UCSD-AML1 (cell line): ENCODE measurements around the gene ANKS3.

Experiments
- DNase-seq: peaks from one replicate; lab custom pipeline; 2025; ENCODE audit not compliant: unreplicated experiment; lab: John Stamatoyannopoulos, UW

Gene ANKS3

GRCh38 chr16:4696905-4697847, 36.9 kb downstream of the ANKS3 start:
- DNase-seq, result no peak

- no peak for DNase-seq
Measured at GRCh38 chr16:4696172-4696904, 37.7 kb downstream of the ANKS3 start.

GRCh38 chr16:4695473-4696171, 38.4 kb downstream of the ANKS3 start:
- no peak for DNase-seq

DNA sequence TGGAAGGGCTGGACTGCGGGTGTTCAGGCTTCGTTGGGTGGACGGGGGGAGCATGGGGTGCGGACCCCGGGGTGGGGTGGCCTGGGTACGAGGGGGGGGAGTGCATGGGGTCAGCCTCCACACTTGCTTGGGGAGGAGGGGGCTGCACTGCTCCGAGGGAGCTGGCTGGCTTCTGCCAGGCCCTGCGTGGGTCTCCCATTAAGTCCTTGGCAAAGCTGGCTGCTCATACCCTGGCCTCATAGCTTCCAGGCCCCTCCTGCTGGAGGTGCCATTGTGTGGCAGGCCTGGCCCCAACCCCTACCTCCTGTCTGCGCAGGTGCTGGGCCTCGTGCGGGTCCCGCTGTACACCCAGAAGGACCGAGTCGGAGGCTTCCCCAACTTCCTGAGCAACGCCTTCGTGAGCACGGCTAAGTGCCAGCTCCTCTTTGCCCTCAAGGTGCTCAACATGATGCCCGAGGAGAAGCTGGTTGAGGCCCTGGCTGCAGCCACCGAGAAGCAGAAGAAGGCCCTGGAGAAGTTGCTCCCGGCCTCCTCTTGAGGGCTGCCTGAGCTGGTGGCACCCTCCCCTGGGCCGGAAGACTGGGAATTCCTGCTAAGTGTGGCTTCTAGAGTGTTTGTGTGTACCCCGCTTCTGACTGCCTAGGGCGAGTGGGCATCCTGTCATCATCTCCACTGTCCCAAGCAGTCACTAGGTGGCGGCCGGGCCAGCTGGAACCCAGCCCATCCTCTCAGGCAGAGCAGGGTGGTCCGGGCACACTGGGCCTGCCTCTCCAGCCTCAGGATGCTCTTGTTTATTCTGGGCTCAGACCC, 39.2 kb downstream of the ANKS3 start:
- no peak for DNase-seq

DNA sequence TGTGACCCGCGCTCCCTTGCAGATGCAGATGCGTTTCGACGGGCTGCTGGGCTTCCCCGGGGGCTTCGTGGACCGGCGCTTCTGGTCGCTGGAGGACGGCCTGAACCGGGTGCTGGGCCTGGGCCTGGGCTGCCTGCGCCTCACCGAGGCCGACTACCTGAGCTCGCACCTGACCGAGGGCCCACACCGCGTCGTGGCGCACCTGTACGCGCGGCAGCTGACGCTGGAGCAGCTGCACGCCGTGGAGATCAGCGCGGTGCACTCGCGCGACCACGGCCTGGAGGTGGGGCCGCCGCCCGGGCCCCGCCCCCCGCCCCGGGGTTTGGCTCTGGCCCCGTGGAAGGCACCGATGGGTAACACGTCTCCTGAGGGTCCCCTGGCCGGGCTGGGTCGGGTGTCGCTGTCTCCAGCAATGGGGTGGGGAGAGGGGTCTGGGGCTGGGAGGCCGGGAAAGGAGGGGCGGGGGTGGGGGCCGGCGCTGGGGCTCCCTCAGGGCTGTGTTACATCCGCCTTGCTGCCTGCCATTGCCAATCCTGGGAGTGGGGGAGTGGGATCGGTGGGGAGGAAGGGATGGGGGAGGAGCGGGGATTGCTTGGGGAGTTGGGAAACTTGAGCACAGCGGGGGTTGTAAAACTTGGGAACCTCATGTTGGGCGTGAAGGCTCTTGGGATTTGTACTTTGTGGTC, 40.0 kb downstream of the ANKS3 start:
- DNase-seq, result peak; percentile 47

GRCh38 chr16:4693296-4693955, 40.6 kb downstream of the ANKS3 start, which contains the start of gene NUDT16L1:
TSS of gene NUDT16L1 (plus strand) at chr16:4693562. CDS start at chr16:4693727, 165 bp downstream.
- peak; percentile 98 for DNase-seq

GRCh38 chr16:4692460-4693295, 41.4 kb downstream of the ANKS3 start:
- no peak for DNase-seq

DNA sequence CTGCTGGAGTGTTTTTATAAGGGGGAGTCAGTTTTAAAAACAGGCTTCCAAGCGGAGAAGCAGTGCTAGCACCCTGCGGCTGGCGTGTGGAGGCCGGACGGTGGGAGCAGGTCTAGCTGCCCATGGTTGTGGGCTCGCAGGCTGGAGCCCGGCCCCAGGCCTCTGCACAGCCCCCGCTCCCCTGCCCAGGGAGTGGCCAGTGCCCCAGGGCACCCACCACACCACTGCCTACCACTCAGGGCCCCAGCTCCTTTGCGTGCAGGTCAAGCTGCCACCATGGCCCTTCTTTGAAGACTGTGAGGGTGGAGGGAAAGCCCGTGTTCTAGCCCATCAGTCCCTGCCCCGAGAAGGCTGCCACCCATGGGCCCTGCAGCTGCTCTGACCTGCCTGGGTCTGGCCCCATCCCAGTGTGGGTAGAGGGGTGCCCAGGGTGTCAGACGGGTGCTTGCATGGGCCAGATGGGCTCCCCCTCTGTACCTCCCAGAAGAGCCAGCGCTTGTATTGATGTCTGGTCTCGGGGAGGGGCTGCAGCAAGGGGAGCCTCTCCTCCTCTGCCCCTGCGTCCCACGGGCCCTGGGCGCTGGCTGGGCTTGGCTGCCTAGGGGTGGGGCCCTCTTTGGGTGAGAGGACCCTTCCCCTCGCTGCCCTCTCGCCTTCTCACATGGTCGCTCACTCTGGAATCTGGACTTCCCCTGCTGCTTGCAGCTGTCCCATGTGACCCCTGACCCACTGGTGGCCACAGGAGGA, 42.2 kb downstream of the ANKS3 start:
- DNase-seq, result no peak

DNA sequence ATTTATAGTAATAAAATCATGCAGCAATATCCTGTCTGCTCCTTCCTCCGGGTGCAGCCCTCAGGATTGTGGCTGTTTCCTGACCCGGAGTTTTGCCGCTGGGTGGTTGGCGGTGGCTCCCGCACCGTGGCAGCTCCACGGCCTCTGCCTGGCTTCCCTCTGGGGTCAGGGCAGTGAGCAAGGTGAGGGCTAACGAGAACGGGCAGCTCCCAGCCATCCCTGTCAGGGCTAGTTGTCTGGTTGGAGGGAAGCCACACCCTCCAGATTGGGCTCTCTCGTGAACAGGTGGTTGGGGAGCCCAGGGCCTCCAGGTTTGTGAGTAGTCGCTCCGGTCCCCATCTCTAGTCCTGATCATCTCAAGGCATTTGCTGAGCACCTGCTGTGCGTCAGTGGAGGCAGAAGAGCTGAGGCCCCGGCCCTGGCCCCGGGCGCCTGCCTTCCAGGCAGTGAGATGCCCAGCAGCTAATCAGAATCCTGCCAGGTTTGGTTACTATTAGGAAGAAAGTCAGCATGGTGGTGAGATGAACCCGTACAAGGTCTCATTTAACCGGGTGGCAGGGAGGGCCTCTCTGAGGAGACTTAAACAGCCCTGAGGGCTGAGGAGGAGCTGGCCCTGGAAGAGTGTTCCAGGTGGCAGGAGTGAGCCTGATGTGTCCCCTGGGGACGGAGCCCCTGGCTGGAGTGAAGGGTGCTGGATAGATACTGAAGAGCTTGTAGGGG, 43.0 kb downstream of the ANKS3 start:
- peak; percentile 59 for DNase-seq

DNA sequence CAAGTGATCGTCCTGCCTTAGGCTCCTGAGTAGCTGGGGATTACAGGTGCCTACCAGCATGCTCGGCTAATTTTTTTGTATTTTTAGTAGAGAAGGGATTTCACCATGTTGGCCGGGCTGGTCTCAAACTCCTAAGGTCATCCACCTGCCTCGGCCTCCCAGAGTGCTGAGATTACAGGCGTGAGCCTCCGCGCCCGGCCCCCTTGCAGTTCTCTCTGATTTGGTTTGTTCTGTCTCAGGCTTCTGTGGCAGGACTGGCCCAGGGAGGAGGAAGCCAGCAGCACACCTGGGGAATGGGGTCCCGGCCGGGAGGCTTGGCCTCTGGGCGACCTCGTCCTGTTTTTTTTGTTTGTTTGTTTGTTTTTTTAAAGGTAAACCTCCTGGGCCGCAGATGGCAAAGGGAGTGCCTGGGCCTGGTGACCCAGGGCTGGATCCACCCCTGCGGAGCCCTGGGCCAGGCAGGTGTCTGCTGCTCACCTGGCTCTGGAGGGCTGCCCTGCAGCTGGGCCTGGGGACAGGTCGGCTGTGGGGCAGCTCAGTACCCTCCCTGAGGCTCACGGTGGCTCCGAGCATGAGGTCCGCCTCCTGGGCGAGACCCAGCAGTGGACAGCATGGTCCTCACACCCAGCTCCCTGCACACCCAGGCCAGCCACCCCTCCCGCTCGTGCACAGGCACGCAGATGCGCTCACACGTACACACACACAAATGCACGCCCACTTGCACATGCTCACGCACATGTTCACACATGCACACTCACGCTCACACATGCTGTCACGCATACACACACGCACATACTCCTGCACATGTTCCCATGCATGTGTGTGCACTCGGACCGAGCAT, 44.0 kb downstream of the ANKS3 start:
- no peak for DNase-seq

GRCh38 chr16:4689091-4689671, 44.9 kb downstream of the ANKS3 start:
- DNase-seq, result no peak

DNA sequence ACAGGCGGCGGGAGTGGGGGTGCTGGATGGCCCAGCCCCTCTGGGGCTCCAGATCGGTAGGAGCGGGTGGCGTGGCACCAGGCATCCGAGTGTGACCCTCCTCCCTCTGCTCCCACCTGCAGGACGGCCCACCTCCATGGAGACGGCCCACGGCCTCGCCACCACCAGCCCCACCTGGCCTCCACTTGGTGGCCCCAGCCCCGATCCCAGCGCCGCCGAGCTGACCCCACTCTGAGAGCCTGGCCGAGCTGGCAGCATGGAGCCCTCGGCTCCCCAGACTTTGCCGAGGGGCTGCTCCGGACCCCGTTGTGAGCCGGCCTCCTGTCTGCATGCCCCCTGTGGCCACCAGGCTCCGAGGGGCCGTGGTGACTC, 45.4 kb downstream of the ANKS3 start:
- DNase-seq, result no peak

GRCh38 chr16:4687946-4688673, 46.0 kb downstream of the ANKS3 start:
- no peak for DNase-seq

- no peak for DNase-seq
Measured at GRCh38 chr16:4687416-4687815, 46.7 kb downstream of the ANKS3 start.

GRCh38 chr16:4686497-4687210, 47.4 kb downstream of the ANKS3 start:
- DNase-seq, result no peak
